PC-3 (cell line): ENCODE results near the gene GUF1. TPM values are rescaled to one million over a fixed set of nuclear protein-coding genes. Genes with fewer than 3 reads are reported as not detected.
A peak's percentile ranks its signal among the peaks of the same experiment; 100 is the strongest.

ENCODE experiments used
- ATAC-seq: fragments of 200-7000 bp; cut with Tn5 transposase; 2 replicates; pipeline ENCODE4 v1.9.1; 2020; ENCODE audit warnings: mild to moderate bottlenecking, moderate library complexity
- BruUV-seq: library from RNA; stranded (reverse); fragments of 400-500 nt; replicated peaks from 2 replicates; lab custom pipeline; 2021; lab: Mats Ljungman, UMichigan
- CTCF ChIA-PET: fragments of 300-600 bp; sonication (Branson Sonifier 250); formaldehyde crosslinking; loops from one replicate; lab custom pipeline; 2022; ENCODE audit warnings: antibody characterized with exemption; lab: Charles Lee
- POLR2A ChIA-PET: fragments of 300-600 bp; sonication (Branson Sonifier 250); formaldehyde crosslinking; loops from one replicate; lab custom pipeline; 2022; ENCODE audit warnings: antibody characterized with exemption; ENCODE audit not compliant: unreplicated experiment; lab: Charles Lee
- DNase-seq: peaks from one replicate; pipeline ENCODE4 v3.0.0-alpha.2; 2015
- H2AFZ ChIP-seq: fragments of 300-600 bp; sonication (generic); 2 replicates; pipeline ENCODE4 v1.6.0; 2016; ENCODE audit warnings: antibody characterized with exemption, low read length
- H3F3A ChIP-seq: fragments of 300-600 bp; sonication (generic); one replicate; pipeline ENCODE4 v1.6.0; 2017; ENCODE audit warnings: antibody characterized with exemption, low read length, control low read depth, mild to moderate bottlenecking; ENCODE audit not compliant: unreplicated experiment
- H3K27ac ChIP-seq: fragments of 300-600 bp; sonication (generic); 2 replicates; pipeline ENCODE4 v1.5.1; 2016; ENCODE audit warnings: mild to moderate bottlenecking, low read length
- H3K27me3 ChIP-seq: fragments of 300-600 bp; sonication (generic); 2 replicates; pipeline ENCODE4 v1.6.1; 2016; ENCODE audit warnings: low read length, mixed read lengths
- H3K36me3 ChIP-seq: fragments of 300-600 bp; sonication (generic); 2 replicates; pipeline ENCODE4 v1.6.1; 2016; ENCODE audit warnings: low read depth, mixed run types, low read length, mixed read lengths
- H3K4me1 ChIP-seq: fragments of 300-600 bp; sonication (generic); 2 replicates; pipeline ENCODE4 v1.5.1; 2016; ENCODE audit warnings: low read length; ENCODE audit not compliant: insufficient read depth
- H3K4me2 ChIP-seq: fragments of 300-600 bp; sonication (generic); 2 replicates; pipeline ENCODE4 v1.6.0; 2016; ENCODE audit warnings: low read length
- H3K4me3 ChIP-seq: fragments of 300-600 bp; sonication (generic); 2 replicates; pipeline ENCODE4 v1.5.1; 2016; ENCODE audit warnings: mild to moderate bottlenecking, low read length, mixed read lengths
- H3K79me2 ChIP-seq: fragments of 300-600 bp; sonication (generic); 2 replicates; pipeline ENCODE4 v1.6.1; 2017; ENCODE audit warnings: low read length, mixed read lengths
- H3K9ac ChIP-seq: fragments of 300-600 bp; sonication (generic); 2 replicates; pipeline ENCODE4 v1.6.0; 2016; ENCODE audit warnings: mild to moderate bottlenecking, low read length
- H3K9me2 ChIP-seq: fragments of 300-600 bp; sonication (generic); replicated peaks from 2 replicates; pipeline ENCODE4 v1.6.1; 2016; ENCODE audit warnings: mixed run types, low read length, mixed read lengths
- H3K9me3 ChIP-seq: fragments of 300-600 bp; sonication (generic); 2 replicates; pipeline ENCODE4 v1.6.1; 2016; ENCODE audit warnings: low read length, mixed read lengths
- H4K20me1 ChIP-seq: fragments of 300-600 bp; sonication (generic); 2 replicates; pipeline ENCODE4 v1.6.1; 2016; ENCODE audit warnings: low read length, mixed read lengths
- CTCF ChIP-seq: fragments of 300-600 bp; sonication (generic); conservative IDR thresholded peaks from 2 replicates; pipeline ENCODE4 v1.5.1; 2017; ENCODE audit warnings: antibody characterized with exemption, low read depth, mild to moderate bottlenecking, low read length
- EZH2 ChIP-seq: fragments of 300-600 bp; sonication (generic); IDR thresholded peaks from one replicate; pipeline ENCODE4 v1.6.1; 2017; ENCODE audit warnings: antibody characterized with exemption, mild to moderate bottlenecking, low read length; ENCODE audit not compliant: unreplicated experiment
- EZH2phosphoT487 ChIP-seq: fragments of 300-600 bp; sonication (generic); IDR thresholded peaks from 2 replicates; pipeline ENCODE4 v1.6.1; 2018; ENCODE audit warnings: mild to moderate bottlenecking, antibody characterized with exemption, low read length, borderline replicate concordance
- intact Hi-C: fragments of 100-400 bp; cut with micrococcal nuclease; formaldehyde crosslinking; loops from 2 replicates; pipeline ENCODE4 v1.9.0; 2023
- total RNA-seq: library from RNA; depleted of rRNA; stranded (reverse); fragments of >200 nt; gene quantifications from 2 replicates; pipeline ENCODE4 v1.2.3, GENCODE V29; 2014

The GUF1 gene
- total RNA-seq, 1 experiment from 2014 or later, result 13.7 TPM

- TF ChIP-seq CTCF (no peak), EZH2 (no peak), EZH2phosphoT487 (no peak)
- H3K9me2 ChIP-seq, result no peaks in the 10 kb centered on the region
- H3K4me1 ChIP-seq, result peaks cover 18% of the 10 kb centered on the region
- H3K27ac ChIP-seq, result no peak overlapping the region
- no peak overlapping the region for H2AFZ ChIP-seq
- H3K4me3 ChIP-seq, result no peak overlapping the region
- no peaks in the 10 kb centered on the region for H3K9me3 ChIP-seq
- POLR2A ChIA-PET, result no interaction called here
- no peaks in the 10 kb centered on the region for H3K36me3 ChIP-seq
- H3K9ac ChIP-seq, result no peak overlapping the region
- no peak for ATAC-seq
- H3K27me3 ChIP-seq, result no peaks in the 10 kb centered on the region
- H4K20me1 ChIP-seq, result no peaks in the 10 kb centered on the region
- intact Hi-C loops, result no loop called here
- H3K4me2 ChIP-seq, result no peak overlapping the region
- no peaks in the 10 kb centered on the region for H3F3A ChIP-seq
- BruUV-seq, result no TSS peak
- no peaks in the 10 kb centered on the region for H3K79me2 ChIP-seq
- CTCF ChIA-PET, result no interaction called here
- DNase-seq, result no peak
These were observed 14.5 kb upstream of the GUF1 start for GRCh38 chr4:44663539-44664263.

GRCh38 chr4:44668526-44668925, 9.7 kb upstream of the GUF1 start:
- Histone ChIP-seq H3K9me2 (no peaks in the 10 kb centered on the region), H4K20me1 (no peaks in the 10 kb centered on the region), H2AFZ (no peak overlapping the region), H3K79me2 (no peaks in the 10 kb centered on the region), H3K9ac (no peak overlapping the region), H3K4me2 (no peak overlapping the region), H3F3A (no peaks in the 10 kb centered on the region), H3K4me1 (no peaks in the 10 kb centered on the region; the same call in 1 of the 2 replicates), H3K27me3 (no peaks in the 10 kb centered on the region), H3K4me3 (no peak overlapping the region), H3K9me3 (no peaks in the 10 kb centered on the region), H3K36me3 (no peaks in the 10 kb centered on the region), H3K27ac (no peak overlapping the region)
- no TSS peak for BruUV-seq
- ChIA-PET POLR2A (no interaction called here), CTCF (interaction anchor here (0.7 kb wide), 1 partner anchor 93 kb away, joined by 3 read pairs; no protein-coding TSS in a partner anchor)
- TF ChIP-seq EZH2phosphoT487 (no peak), CTCF (no peak), EZH2 (no peak)
- DNase-seq (peak; percentile 37), ATAC-seq (peak; percentile 54)
- intact Hi-C loops, result no loop called here

GRCh38 chr4:44670506-44671199, 7.6 kb upstream of the GUF1 start:
- POLR2A ChIA-PET, result interaction anchor here (0.6 kb wide), 1 partner anchor 1039 kb away, joined by 3 read pairs; no protein-coding TSS in a partner anchor
- H3K27ac ChIP-seq, result no peak overlapping the region
- H2AFZ ChIP-seq, result no peak overlapping the region
- no peak overlapping the region for H3K4me2 ChIP-seq
- H3K9ac ChIP-seq, result no peak overlapping the region
- H3K79me2 ChIP-seq, result no peaks in the 10 kb centered on the region
- H3F3A ChIP-seq, result no peaks in the 10 kb centered on the region
- DNase-seq (no peak), ATAC-seq (no peak)
- H3K4me1 ChIP-seq, result no peaks in the 10 kb centered on the region; the same call in 1 of the 2 replicates
- no TSS peak for BruUV-seq
- no peaks in the 10 kb centered on the region for H3K9me3 ChIP-seq
- no peaks in the 10 kb centered on the region for H3K9me2 ChIP-seq
- intact Hi-C loops, result no loop called here
- CTCF ChIA-PET, result no interaction called here
- H3K27me3 ChIP-seq, result no peaks in the 10 kb centered on the region
- no peak overlapping the region for H3K4me3 ChIP-seq
- no peaks in the 10 kb centered on the region for H4K20me1 ChIP-seq
- H3K36me3 ChIP-seq, result no peaks in the 10 kb centered on the region
- TF ChIP-seq EZH2, result no peak
- no peak for TF ChIP-seq CTCF
- TF ChIP-seq EZH2phosphoT487, result no peak
